A673 (cell line): ENCODE results near the gene NEUROD2.

Source experiments
- EZH2 ChIP-seq: fragments of 200-600 bp; sonication (generic); IDR thresholded peaks from 2 replicates; pipeline ENCODE4 v1.6.1; 2017; ENCODE audit warnings: borderline replicate concordance, low read depth, mild to moderate bottlenecking, mixed read lengths, antibody characterized with exemption, low read length; ENCODE audit not compliant: poor library complexity, severe bottlenecking
- TF ChIP-seq, protein P1 (sequence below): fragments of 300-800, 200-600 bp; sonication (generic); conservative IDR thresholded peaks from 2 replicates; pipeline ENCODE4 v1.5.1; 2017; ENCODE audit warnings: low read depth, mild to moderate bottlenecking, antibody characterized with exemption, low read length, moderate library complexity, mixed read lengths

- TF ChIP-seq, protein P1, sequence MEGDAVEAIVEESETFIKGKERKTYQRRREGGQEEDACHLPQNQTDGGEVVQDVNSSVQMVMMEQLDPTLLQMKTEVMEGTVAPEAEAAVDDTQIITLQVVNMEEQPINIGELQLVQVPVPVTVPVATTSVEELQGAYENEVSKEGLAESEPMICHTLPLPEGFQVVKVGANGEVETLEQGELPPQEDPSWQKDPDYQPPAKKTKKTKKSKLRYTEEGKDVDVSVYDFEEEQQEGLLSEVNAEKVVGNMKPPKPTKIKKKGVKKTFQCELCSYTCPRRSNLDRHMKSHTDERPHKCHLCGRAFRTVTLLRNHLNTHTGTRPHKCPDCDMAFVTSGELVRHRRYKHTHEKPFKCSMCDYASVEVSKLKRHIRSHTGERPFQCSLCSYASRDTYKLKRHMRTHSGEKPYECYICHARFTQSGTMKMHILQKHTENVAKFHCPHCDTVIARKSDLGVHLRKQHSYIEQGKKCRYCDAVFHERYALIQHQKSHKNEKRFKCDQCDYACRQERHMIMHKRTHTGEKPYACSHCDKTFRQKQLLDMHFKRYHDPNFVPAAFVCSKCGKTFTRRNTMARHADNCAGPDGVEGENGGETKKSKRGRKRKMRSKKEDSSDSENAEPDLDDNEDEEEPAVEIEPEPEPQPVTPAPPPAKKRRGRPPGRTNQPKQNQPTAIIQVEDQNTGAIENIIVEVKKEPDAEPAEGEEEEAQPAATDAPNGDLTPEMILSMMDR = no peak
- TF ChIP-seq EZH2 = no peak
Observed at GRCh38 chr17:39651923-39652586, 44.3 kb upstream of the NEUROD2 start.
